PC-9 (cell line): ENCODE results near the gene DVL2. TPM values are rescaled to one million over a fixed set of nuclear protein-coding genes. Genes with fewer than 3 reads are reported as not detected.

Experiments
- BruUV-seq: library from RNA; stranded (reverse); fragments of 400-500 nt; replicated peaks from 2 replicates; lab custom pipeline; 2021; lab: Mats Ljungman, UMichigan
- CTCF ChIA-PET: fragments of 300-600 bp; sonication (Branson Sonifier 250); formaldehyde crosslinking; loops from one replicate; lab custom pipeline; 2022; ENCODE audit warnings: antibody characterized with exemption; lab: Charles Lee
- POLR2A ChIA-PET: fragments of 300-600 bp; sonication (Branson Sonifier 250); formaldehyde crosslinking; loops from one replicate; lab custom pipeline; 2022; ENCODE audit warnings: antibody characterized with exemption; ENCODE audit not compliant: unreplicated experiment; lab: Charles Lee
- DNase-seq, 2 experiments: peaks; one replicate each; pipeline versions ENCODE4 v3.0.0 to v3.0.0-alpha.2; 2015 to 2022; ENCODE audit warnings: mixed read lengths in 1 of 2
- H2AFZ ChIP-seq: fragments of 200-600 bp; sonication (generic); 2 replicates; pipeline ENCODE4 v1.8.1; 2017; ENCODE audit warnings: antibody characterized with exemption
- H3F3A ChIP-seq: fragments of 200-600 bp; sonication (generic); 2 replicates; pipeline ENCODE4 v1.8.1; 2017; ENCODE audit warnings: antibody characterized with exemption, mild to moderate bottlenecking, low read depth; ENCODE audit not compliant: insufficient read depth
- H3K27ac ChIP-seq: fragments of 200-600 bp; sonication (generic); 2 replicates; pipeline ENCODE4 v1.6.1; 2016; ENCODE audit warnings: mixed run types
- H3K27me3 ChIP-seq: fragments of 200-600 bp; sonication (generic); 2 replicates; pipeline ENCODE4 v1.6.1; 2016; ENCODE audit warnings: low read depth, mixed run types; ENCODE audit not compliant: insufficient read depth
- H3K36me3 ChIP-seq: fragments of 200-600 bp; sonication (generic); 2 replicates; pipeline ENCODE4 v1.6.1; 2016; ENCODE audit warnings: low read depth, mixed run types
- H3K4me1 ChIP-seq: fragments of 200-600 bp; sonication (generic); replicated peaks from 2 replicates; pipeline ENCODE4 v1.6.1; 2016; ENCODE audit warnings: mixed run types; ENCODE audit not compliant: insufficient read depth
- H3K4me2 ChIP-seq: fragments of 200-600 bp; sonication (generic); 2 replicates; pipeline ENCODE4 v1.6.1; 2017; ENCODE audit warnings: mixed run types
- H3K4me3 ChIP-seq: fragments of 200-600 bp; sonication (generic); 2 replicates; pipeline ENCODE4 v1.6.1; 2016; ENCODE audit warnings: mixed run types
- H3K79me2 ChIP-seq: fragments of 200-600 bp; sonication (generic); 2 replicates; pipeline ENCODE4 v1.6.1; 2017; ENCODE audit warnings: low read depth, mixed run types
- H3K9me2 ChIP-seq: fragments of 200-600 bp; sonication (generic); 2 replicates; pipeline ENCODE4 v1.8.1; 2017; ENCODE audit warnings: mild to moderate bottlenecking; ENCODE audit not compliant: insufficient read depth
- H3K9me3 ChIP-seq: fragments of 200-600 bp; sonication (generic); 2 replicates; pipeline ENCODE4 v1.8.1; 2016; ENCODE audit warnings: low read depth; ENCODE audit not compliant: insufficient read depth
- H4K20me1 ChIP-seq: fragments of 200-600 bp; sonication (generic); 2 replicates; pipeline ENCODE4 v1.8.1; 2017; ENCODE audit not compliant: insufficient read depth
- CTCF ChIP-seq: fragments of 200-600 bp; sonication (generic); conservative IDR thresholded peaks from 2 replicates; pipeline ENCODE4 v1.6.1; 2017; ENCODE audit warnings: mixed run types, antibody characterized with exemption, mild to moderate bottlenecking, moderate library complexity
- EZH2 ChIP-seq: fragments of 200-600 bp; sonication (generic); IDR thresholded peaks from 2 replicates; pipeline ENCODE4 v1.8.0; 2017; ENCODE audit warnings: antibody characterized with exemption, low read depth
- intact Hi-C: fragments of 100-400 bp; cut with micrococcal nuclease; formaldehyde crosslinking; loops from one replicate; pipeline ENCODE4 v1.10.0; 2022; ENCODE audit not compliant: unreplicated experiment
- total RNA-seq: library from RNA; stranded (reverse); gene quantifications from 2 replicates; pipeline ENCODE4 v1.2.3, GENCODE V29; 2021

Gene DVL2
- total RNA-seq, 1 experiment from 2014 or later, result 86.8 TPM

- H3K4me3 ChIP-seq, result no peak overlapping the region
- intact Hi-C loops, result no loop called here
- 0 out of 2 replicates have a peak, but pooled peaks cover 4% of the 10 kb centered on the region for H3K4me1 ChIP-seq
- no peaks in the 10 kb centered on the region for H3K9me3 ChIP-seq
- H3K36me3 ChIP-seq, result no peaks in the 10 kb centered on the region
- no TSS peak for BruUV-seq
- no peaks in the 10 kb centered on the region for H3K27me3 ChIP-seq
- CTCF ChIA-PET, result interaction anchor here (0.6 to 1.4 kb wide), 2 partner anchors 14 to 24 kb away, joined by 3 to 5 read pairs; no protein-coding TSS in a partner anchor
- DNase-seq, result no peak
- no peaks in the 10 kb centered on the region for H3K9me2 ChIP-seq
- peaks cover 12% of the 10 kb centered on the region; the same call in 1 of the 2 replicates for H3F3A ChIP-seq
- no peak overlapping the region for H3K27ac ChIP-seq
- POLR2A ChIA-PET, result interaction anchor here (0.5 kb wide), 1 partner anchor 98 kb away, joined by 3 read pairs; no protein-coding TSS in a partner anchor
- TF ChIP-seq EZH2 (no peak), CTCF (no peak)
- no peaks in the 10 kb centered on the region for H4K20me1 ChIP-seq
- no peak overlapping the region for H3K4me2 ChIP-seq
- no peak overlapping the region for H2AFZ ChIP-seq
- no peaks in the 10 kb centered on the region for H3K79me2 ChIP-seq
Observed at GRCh38 chr17:7282752-7283321, 48.5 kb upstream of the DVL2 start.

- Histone ChIP-seq H3F3A (peaks cover 12% of the 10 kb centered on the region; the same call in 1 of the 2 replicates), H2AFZ (peak overlapping the region; percentile 78), H3K36me3 (no peaks in the 10 kb centered on the region), H3K27me3 (no peaks in the 10 kb centered on the region), H3K27ac (no peak overlapping the region), H3K4me3 (peak overlapping the region; percentile 55), H3K4me1 (0 out of 2 replicates have a peak, but pooled peaks cover 4% of the 10 kb centered on the region), H3K9me2 (no peaks in the 10 kb centered on the region), H3K79me2 (no peaks in the 10 kb centered on the region), H3K9me3 (no peaks in the 10 kb centered on the region), H4K20me1 (no peaks in the 10 kb centered on the region), H3K4me2 (peak overlapping the region; percentile 93)
- TSS peak; percentile 57 for BruUV-seq
- CTCF ChIA-PET, result interaction anchor here (0.6 to 1.4 kb wide), 4 partner anchors 15 to 298 kb away, joined by 3 to 5 read pairs (median 4); partner anchors contain the start of gene CD68
- no peak for TF ChIP-seq EZH2
- no peak for TF ChIP-seq CTCF
- POLR2A ChIA-PET, result no interaction called here
- intact Hi-C loops, result loop anchor here (1.0 to 2.0 kb wide), 3 partner anchors 64 to 407 kb away; partner anchors contain the start of genes SOX15 and WRAP53
- DNase-seq, result no peak
Observed at GRCh38 chr17:7281953-7282751, 47.8 kb upstream of the DVL2 start.
